Large intestine (tissue), 3 donors: ENCODE results near the gene TSPAN18. TPM values are rescaled to one million over a fixed set of nuclear protein-coding genes. Genes with fewer than 3 reads are reported as not detected.

ENCODE experiments used
- DNase-seq, 2 donors: peaks; one replicate each; pipeline versions ENCODE4 v3.0.0 to v3.0.0-alpha.2; 2013
- H3K27ac ChIP-seq: one replicate; pipeline ENCODE4 v1.5.1; 2013; ENCODE audit warnings: low read length
- H3K27me3 ChIP-seq: 2 replicates; pipeline ENCODE4 v1.6.1; 2013; ENCODE audit warnings: low read length; ENCODE audit not compliant: control insufficient read depth, insufficient read depth
- H3K36me3 ChIP-seq: 2 replicates; pipeline ENCODE4 v1.6.1; 2013; ENCODE audit warnings: low read length; ENCODE audit not compliant: control insufficient read depth, insufficient read depth
- H3K4me1 ChIP-seq: one replicate; pipeline ENCODE4 v1.6.1; 2013; ENCODE audit warnings: low read length; ENCODE audit not compliant: control insufficient read depth, insufficient read depth
- H3K4me3 ChIP-seq: one replicate; pipeline ENCODE4 v1.5.1; 2013; ENCODE audit warnings: low read length
- H3K9me3 ChIP-seq: one replicate; pipeline ENCODE4 v1.6.1; 2013; ENCODE audit warnings: mild to moderate bottlenecking, low read depth, low read length, moderate library complexity; ENCODE audit not compliant: control insufficient read depth
- WGBS: methylation state at CpG from one replicate; pipeline ENCODE4 v1.1.5; 2013; ENCODE audit warnings: low lambda C conversion rate; ENCODE audit not compliant: insufficient coverage; 5-methylcytosine and 5-hydroxymethylcytosine counted together
- polyA plus RNA-seq: library from polyadenylated mRNA; unstranded; fragments of 120-200 nt; gene quantifications from one replicate; pipeline ENCODE4 v1.2.1, GENCODE V29; 2013

TSPAN18 gene
- polyA plus RNA-seq, 1 donor = 59.1 TPM

DNA sequence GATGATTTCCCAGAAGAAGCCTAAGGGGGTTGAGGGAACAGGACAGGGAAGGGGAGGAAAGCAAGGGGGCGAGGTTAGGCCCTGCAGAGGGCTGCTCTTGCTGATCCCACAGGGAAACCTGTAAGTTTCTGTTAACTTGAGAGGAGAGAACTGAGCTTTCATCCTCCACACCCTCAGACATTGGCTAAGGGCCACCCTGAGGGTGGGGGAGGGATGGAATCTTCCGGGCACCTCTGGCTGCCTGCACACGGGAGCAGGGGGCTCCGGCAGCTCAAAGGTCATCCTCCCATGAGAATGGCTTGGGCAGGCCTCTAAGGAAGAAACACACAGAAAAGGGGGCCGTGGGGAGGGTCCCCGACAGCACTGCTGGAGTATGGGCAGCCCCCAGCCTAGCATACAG, 108.1 kb downstream of the TSPAN18 start:
- no peaks in the 10 kb centered on the region for H3K9me3 ChIP-seq
- DNase-seq = peak; percentile 37 to 68
- peak overlapping the region; percentile 30 for H3K27ac ChIP-seq
- H3K4me1 ChIP-seq = peaks cover 22% of the 10 kb centered on the region
- no peak overlapping the region for H3K4me3 ChIP-seq
- no peaks in the 10 kb centered on the region for H3K27me3 ChIP-seq
- no peaks in the 10 kb centered on the region for H3K36me3 ChIP-seq
- WGBS = no CpG with 5 or more reads among the region's 6 CpGs

DNA sequence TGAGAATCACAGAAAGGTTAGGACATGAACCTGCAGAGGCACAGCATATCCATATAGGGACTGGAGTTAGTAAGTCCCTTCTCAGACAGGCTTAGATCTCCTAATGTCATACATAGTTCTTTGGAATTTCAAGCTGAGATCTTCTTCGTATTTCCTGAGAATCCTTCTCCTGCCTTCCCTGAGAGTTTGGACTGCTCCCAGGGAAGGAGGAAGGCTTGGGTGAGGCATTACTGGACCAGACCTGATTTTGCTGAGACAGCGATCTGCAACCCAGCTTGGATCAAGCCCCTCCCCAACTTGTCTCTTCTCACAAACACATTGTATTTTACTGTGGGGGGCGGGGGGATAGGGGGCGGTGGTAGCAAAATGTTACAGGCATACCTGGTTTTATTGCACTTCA, 108.5 kb downstream of the TSPAN18 start:
- no CpG with 5 or more reads among the region's 4 CpGs for WGBS
- no peaks in the 10 kb centered on the region for H3K27me3 ChIP-seq
- no peaks in the 10 kb centered on the region for H3K36me3 ChIP-seq
- peaks cover 22% of the 10 kb centered on the region for H3K4me1 ChIP-seq
- H3K9me3 ChIP-seq = no peaks in the 10 kb centered on the region
- no peak overlapping the region for H3K4me3 ChIP-seq
- no peak for DNase-seq
- peak overlapping the region; percentile 30 for H3K27ac ChIP-seq

DNA sequence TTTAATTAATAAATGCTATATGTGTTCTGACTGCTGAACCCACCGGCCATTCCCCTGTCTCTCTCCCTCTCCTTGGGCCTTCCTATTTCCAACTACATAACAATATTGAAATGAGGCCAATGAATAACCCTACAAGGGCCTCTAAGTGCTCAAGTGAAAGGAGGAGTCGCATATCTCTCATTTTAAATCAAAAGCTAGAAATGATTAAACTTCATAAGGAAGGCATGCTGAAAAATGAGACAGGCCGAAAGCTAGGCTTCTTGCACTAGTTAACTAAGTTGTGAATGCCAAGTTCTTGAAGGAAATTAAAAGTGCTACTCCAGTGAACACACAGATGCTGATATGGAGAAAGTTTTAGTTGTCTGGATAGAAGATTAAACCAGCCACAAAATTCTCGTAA, 109.2 kb downstream of the TSPAN18 start:
- H3K36me3 ChIP-seq = no peaks in the 10 kb centered on the region
- H3K27me3 ChIP-seq = no peaks in the 10 kb centered on the region
- H3K4me1 ChIP-seq = peaks cover 22% of the 10 kb centered on the region
- no peak overlapping the region for H3K4me3 ChIP-seq
- peak in 1 of 2 donors; percentile 29 for DNase-seq
- H3K27ac ChIP-seq = no peak overlapping the region
- H3K9me3 ChIP-seq = no peaks in the 10 kb centered on the region
- 14% methylated on average over 1 of the region's 4 CpGs for WGBS

DNA sequence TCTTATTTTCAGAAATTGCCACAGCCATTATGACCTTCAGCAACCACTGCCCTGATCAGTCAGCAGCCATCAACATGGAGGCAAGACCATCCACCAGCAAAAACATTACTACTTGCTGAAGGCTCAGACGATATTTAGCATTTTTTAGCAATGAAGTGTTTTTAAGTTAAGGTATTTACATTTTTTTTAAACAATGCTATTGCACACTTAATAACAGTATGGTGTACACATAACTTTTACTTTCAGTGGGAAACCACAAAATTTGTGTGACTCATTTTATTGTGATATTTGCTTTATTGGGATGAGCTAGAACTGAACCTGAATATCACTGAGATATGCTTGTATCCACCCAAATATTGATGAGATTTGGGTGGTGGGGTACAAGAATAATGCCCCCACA, 110.9 kb downstream of the TSPAN18 start:
- Histone ChIP-seq H3K4me3 (no peak overlapping the region), H3K27me3 (no peaks in the 10 kb centered on the region), H3K9me3 (no peaks in the 10 kb centered on the region), H3K36me3 (no peaks in the 10 kb centered on the region), H3K4me1 (peaks cover 22% of the 10 kb centered on the region), H3K27ac (no peak overlapping the region)
- no CpG with 5 or more reads among the region's 1 CpG for WGBS
- no peak for DNase-seq

DNA sequence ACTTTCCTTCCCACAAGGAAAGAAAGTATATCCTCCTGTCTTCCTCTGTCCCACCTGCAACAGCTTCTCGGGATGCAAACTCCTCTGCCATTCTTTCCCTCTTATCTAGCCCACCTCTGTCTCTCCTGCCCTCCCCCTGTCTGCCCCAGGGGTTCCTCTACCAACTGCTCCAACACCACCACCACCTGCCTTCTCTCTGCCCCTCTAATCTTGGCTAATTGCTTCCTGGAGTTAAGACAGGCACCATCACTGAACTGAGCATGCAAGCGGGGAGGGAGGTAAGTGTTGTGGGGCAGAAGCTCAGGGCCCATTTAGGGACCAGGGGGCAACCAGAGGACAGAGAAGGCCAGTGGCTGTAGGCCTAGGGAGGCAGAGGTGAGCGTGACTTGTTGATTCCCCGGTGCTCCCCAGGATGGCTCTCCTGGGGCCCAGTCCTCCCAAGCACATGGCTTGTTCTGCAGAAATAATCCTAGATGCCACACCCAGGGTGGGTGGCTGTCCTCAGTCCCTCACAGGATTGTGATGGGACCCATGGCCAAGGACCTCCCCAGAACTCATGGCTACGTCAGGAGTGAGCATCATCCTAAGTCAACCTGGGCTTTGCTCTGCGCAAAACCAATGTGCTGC, 112.8 kb downstream of the TSPAN18 start:
- Histone ChIP-seq H3K27ac (no peak overlapping the region), H3K4me1 (peaks cover 9% of the 10 kb centered on the region)
- WGBS = no CpG with 5 or more reads among the region's 6 CpGs

DNA sequence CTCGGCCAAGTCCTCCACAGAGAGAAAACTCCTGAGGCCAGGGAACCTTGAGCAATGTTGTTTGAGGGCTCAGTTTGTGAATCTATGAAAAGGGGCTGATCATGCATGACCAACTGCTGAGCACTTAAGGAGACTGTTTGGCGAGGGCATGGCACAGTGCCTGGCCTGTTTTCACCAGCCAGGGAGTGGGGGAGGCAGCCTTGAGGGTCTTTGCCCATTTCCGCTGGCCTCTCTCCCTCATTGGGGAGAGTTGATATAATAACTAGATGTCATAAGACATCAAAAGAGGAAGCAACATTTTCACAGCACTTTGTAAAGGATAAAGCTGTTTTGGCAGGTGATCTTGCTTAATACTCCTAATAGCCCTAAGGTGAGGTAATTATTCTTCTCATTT, 113.3 kb downstream of the TSPAN18 start:
- no peak for DNase-seq
- Histone ChIP-seq H3K4me1 (peaks cover 4% of the 10 kb centered on the region), H3K9me3 (no peaks in the 10 kb centered on the region), H3K27me3 (no peaks in the 10 kb centered on the region), H3K36me3 (no peaks in the 10 kb centered on the region), H3K4me3 (no peak overlapping the region), H3K27ac (no peak overlapping the region)
- WGBS = no CpG with 5 or more reads among the region's 3 CpGs

More for the DNA sequence above, 112.8 kb downstream of the TSPAN18 start:
- DNase-seq = no peak
- Histone ChIP-seq H3K36me3 (no peaks in the 10 kb centered on the region), H3K9me3 (no peaks in the 10 kb centered on the region), H3K4me3 (no peak overlapping the region), H3K27me3 (no peaks in the 10 kb centered on the region)

DNA sequence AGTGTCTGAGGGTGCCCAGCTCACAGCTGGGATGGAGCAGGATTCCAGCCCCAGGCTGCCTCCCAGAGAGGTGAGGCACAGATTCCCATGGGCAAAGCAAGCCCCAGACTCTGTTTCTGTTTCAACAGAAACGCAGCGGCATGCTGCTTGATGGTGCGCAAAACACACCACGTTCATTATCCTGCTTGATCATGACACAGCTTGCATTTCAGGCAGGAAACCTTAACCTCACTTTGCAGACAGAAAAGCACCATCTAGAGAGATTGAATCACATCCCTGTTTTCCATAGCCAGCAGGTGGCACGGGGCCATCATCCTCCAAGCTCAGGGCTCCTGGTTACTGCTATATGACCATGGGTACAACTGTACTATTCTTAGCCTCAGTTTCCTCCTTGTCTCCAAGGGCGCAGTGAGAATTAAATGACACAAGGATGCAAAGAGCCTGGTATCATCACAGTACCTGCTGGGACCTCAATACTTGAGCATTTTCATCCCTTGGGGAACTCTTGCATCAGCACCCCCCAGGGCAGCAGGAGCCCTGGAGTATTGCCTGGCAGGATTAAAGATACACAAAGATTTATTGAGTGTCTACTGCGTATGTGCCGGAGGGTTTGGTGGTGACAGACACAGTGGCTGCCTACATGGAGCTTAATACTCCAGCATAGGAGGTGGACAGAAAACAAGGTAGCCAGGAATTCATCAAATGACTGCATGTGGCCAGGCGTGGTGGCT, 113.9 kb downstream of the TSPAN18 start:
- WGBS = no CpG with 5 or more reads among the region's 9 CpGs
- DNase-seq = no peak
- H3K27ac ChIP-seq = no peak overlapping the region
- H3K4me3 ChIP-seq = no peak overlapping the region
- no peaks in the 10 kb centered on the region for H3K9me3 ChIP-seq
- no peaks in the 10 kb centered on the region for H3K4me1 ChIP-seq
- H3K27me3 ChIP-seq = no peaks in the 10 kb centered on the region
- peaks cover 2% of the 10 kb centered on the region for H3K36me3 ChIP-seq

DNA sequence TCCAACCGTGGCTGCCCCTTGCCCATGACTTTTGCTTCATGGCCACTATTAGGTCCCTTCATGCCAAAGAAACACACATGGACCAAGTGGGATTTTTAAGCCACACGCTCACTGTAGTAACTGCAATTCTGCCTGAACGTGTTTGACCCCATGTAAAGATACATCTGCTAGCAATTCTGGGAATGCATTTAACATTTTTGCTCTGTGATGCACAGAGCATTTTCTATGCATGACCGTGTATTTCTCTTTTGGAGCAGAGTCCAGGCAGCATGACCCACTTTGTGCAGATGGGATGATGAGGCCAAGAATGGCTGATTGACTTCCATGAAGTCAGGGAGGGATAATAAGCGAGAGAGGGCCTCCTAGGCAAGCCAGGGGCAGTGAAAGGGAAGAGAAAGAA, 115.5 kb downstream of the TSPAN18 start:
- Histone ChIP-seq H3K36me3 (peaks cover 4% of the 10 kb centered on the region), H3K4me1 (no peaks in the 10 kb centered on the region), H3K4me3 (no peak overlapping the region), H3K27me3 (no peaks in the 10 kb centered on the region), H3K9me3 (no peaks in the 10 kb centered on the region), H3K27ac (peak overlapping the region; percentile 17)
- no CpG with 5 or more reads among the region's 5 CpGs for WGBS
- no peak for DNase-seq

DNA sequence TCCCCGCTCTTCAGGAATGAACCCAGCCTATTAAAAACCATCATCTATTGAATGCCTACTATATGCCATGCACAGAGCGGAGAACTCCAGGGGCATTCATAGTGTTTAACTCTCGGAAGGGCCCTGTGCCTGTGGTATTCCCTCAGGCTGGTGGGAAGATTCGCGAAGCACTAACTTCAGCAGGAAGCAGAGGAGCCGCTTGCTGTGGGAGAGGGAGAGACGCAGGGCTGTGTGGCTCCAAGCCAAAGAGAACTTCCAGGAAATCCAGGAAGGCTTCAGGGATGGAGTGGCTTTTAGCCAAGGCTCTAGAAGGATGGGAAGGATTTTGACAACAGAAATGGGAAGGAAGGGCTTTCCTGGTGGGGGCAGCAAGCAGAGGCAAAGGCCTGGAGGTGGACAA, 120.1 kb downstream of the TSPAN18 start:
- no peak for DNase-seq
- no peaks in the 10 kb centered on the region for H3K4me1 ChIP-seq
- H3K27me3 ChIP-seq = no peaks in the 10 kb centered on the region
- H3K4me3 ChIP-seq = no peak overlapping the region
- no peaks in the 10 kb centered on the region for H3K9me3 ChIP-seq
- H3K36me3 ChIP-seq = peaks cover 6% of the 10 kb centered on the region
- no peak overlapping the region for H3K27ac ChIP-seq
- WGBS = 80% methylated on average over 1 of the region's 7 CpGs

DNA sequence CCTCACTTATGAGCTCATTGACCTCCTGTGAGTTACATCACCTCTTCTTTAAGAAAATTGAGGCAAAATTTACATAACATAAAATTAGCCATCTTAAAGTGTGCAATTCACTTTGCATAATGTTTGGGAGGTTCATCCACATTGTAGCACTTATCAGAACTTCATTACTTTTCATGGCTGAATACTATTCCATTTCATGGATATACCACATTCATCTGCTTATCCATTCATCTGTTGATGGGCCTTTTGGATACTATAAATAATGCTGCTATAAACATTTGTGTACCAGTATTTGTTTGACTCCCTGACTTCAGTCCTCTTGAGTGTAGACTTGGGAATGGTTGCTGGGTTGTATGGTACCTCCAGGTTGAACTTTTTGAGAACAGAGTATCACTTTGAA, 120.6 kb downstream of the TSPAN18 start:
- H3K4me3 ChIP-seq = no peak overlapping the region
- DNase-seq = no peak
- H3K36me3 ChIP-seq = peaks cover 6% of the 10 kb centered on the region
- H3K4me1 ChIP-seq = no peaks in the 10 kb centered on the region
- no peak overlapping the region for H3K27ac ChIP-seq
- H3K9me3 ChIP-seq = no peaks in the 10 kb centered on the region
- no peaks in the 10 kb centered on the region for H3K27me3 ChIP-seq
